Natural killer cell (primary cell): ENCODE measurements around the gene APPL2. TPM values are rescaled to one million over a fixed set of nuclear protein-coding genes. Genes with fewer than 3 reads are reported as not detected.

ENCODE experiments used
- ATAC-seq, 3 donors: fragments of 150-1000 bp in 2 of 3; fragments of 200-7000 bp in 1 of 3; cut with Tn5 transposase; 1 replicate in 1 of 3; 2 replicates in 2 of 3; pipeline ENCODE4 v1.10.0; 2021; ENCODE audit warnings: mild to moderate bottlenecking in 2 of 3, moderate library complexity in 2 of 3
- DNase-seq, 2 donors: peaks; one replicate each; pipeline versions ENCODE4 v3.0.0 to v3.0.0-alpha.2; 2013 to 2021; ENCODE audit warnings: mixed read lengths in 1 of 2
- H3K27ac ChIP-seq: one replicate; pipeline ENCODE4 v1.5.1; 2013; ENCODE audit warnings: mild to moderate bottlenecking, low read length
- H3K27me3 ChIP-seq: one replicate; pipeline ENCODE4 v1.6.1; 2013; ENCODE audit warnings: low read length; ENCODE audit not compliant: control insufficient read depth, insufficient read depth
- H3K36me3 ChIP-seq: one replicate; pipeline ENCODE4 v1.6.1; 2013; ENCODE audit warnings: low read length; ENCODE audit not compliant: control insufficient read depth, insufficient read depth
- H3K4me1 ChIP-seq: one replicate; pipeline ENCODE4 v1.6.1; 2013; ENCODE audit warnings: low read length; ENCODE audit not compliant: control insufficient read depth, insufficient read depth
- H3K4me3 ChIP-seq: one replicate; pipeline ENCODE4 v1.5.1; 2013; ENCODE audit warnings: low read length
- H3K9me3 ChIP-seq: one replicate; pipeline ENCODE4 v1.6.1; 2013; ENCODE audit warnings: low read length; ENCODE audit not compliant: control insufficient read depth, insufficient read depth
- H3K27ac Mint-ChIP-seq, 2 donors: one replicate each; pipeline ENCODE4 v1.8.0; 2022; ENCODE audit warnings: mild to moderate bottlenecking in 2 of 2, mixed read lengths in 2 of 2, moderate library complexity in 1 of 2
- H3K27me3 Mint-ChIP-seq, 2 donors: one replicate each; pipeline ENCODE4 v1.8.0; 2022; ENCODE audit warnings: low read depth in 2 of 2, mixed read lengths in 2 of 2
- H3K36me3 Mint-ChIP-seq: one replicate; pipeline ENCODE4 v1.8.0; 2022; ENCODE audit warnings: mixed read lengths
- H3K4me1 Mint-ChIP-seq, 2 donors: one replicate each; pipeline ENCODE4 v1.8.0; 2022; ENCODE audit warnings: mixed read lengths in 2 of 2
- H3K4me3 Mint-ChIP-seq: one replicate; pipeline ENCODE4 v1.8.0; 2022; ENCODE audit warnings: mild to moderate bottlenecking, moderate library complexity, mixed read lengths
- H3K9me3 Mint-ChIP-seq, 2 donors: one replicate each; pipeline ENCODE4 v1.8.0; 2022; ENCODE audit warnings: mixed read lengths in 2 of 2
- CTCF ChIP-seq: fragments of 200-600 bp; IDR thresholded peaks from one replicate; pipeline ENCODE4 v1.8.0; 2022; ENCODE audit warnings: antibody characterized with exemption
- WGBS: methylation state at CpG from one replicate; pipeline ENCODE4 v1.1.7; 2013; ENCODE audit warnings: missing lambda C conversion rate; ENCODE audit not compliant: insufficient coverage; 5-methylcytosine and 5-hydroxymethylcytosine counted together
- intact Hi-C: fragments of 100-400 bp; cut with micrococcal nuclease; formaldehyde crosslinking; loops from one replicate; pipeline ENCODE4 v1.14.2; 2022
- total RNA-seq, 4 donors: library from RNA; stranded (reverse); fragments of 120-200 nt in 1 of 4; gene quantifications; one replicate each; pipeline versions ENCODE4 v1.2.3 to v1.2.4, GENCODE V29; 2013 to 2022

APPL2 gene
- total RNA-seq, 3 donors from 2014 or later (not counting 1 experiment from before 2014, with no cell fraction given) = 56.0 to 65.9 (median 64.2) TPM

- Mint-ChIP-seq H3K9me3 (no peaks in the 10 kb centered on the region), H3K36me3 (peaks cover 9% of the 10 kb centered on the region), H3K4me1 (no peaks in the 10 kb centered on the region), H3K27me3 (no peaks in the 10 kb centered on the region), H3K27ac (no peak overlapping the region), H3K4me3 (no peak overlapping the region)
- no peaks in the 10 kb centered on the region for H3K9me3 ChIP-seq
- peaks cover 82% of the 10 kb centered on the region for H3K36me3 ChIP-seq
- no peak overlapping the region for H3K27ac ChIP-seq
- ATAC-seq (no peak), DNase-seq (no peak)
- H3K4me1 ChIP-seq = no peaks in the 10 kb centered on the region
- TF ChIP-seq CTCF = no peak
- no peaks in the 10 kb centered on the region for H3K27me3 ChIP-seq
- whole genome bisulfite sequencing = no CpG with 5 or more reads among the region's 2 CpGs
- intact Hi-C loops = no loop called here
- no peak overlapping the region for H3K4me3 ChIP-seq
Measured at GRCh38 chr12:105156260-105156659, 79.7 kb downstream of the APPL2 start.

GRCh38 chr12:105142259-105142658, 93.7 kb downstream of the APPL2 start:
- Mint-ChIP-seq H3K27me3 (no peaks in the 10 kb centered on the region), H3K9me3 (no peaks in the 10 kb centered on the region), H3K4me1 (peaks cover 0 to 1% of the 10 kb centered on the region in 2 donors), H3K36me3 (peaks cover 14% of the 10 kb centered on the region), H3K4me3 (no peak overlapping the region), H3K27ac (no peak overlapping the region)
- Histone ChIP-seq H3K9me3 (no peaks in the 10 kb centered on the region), H3K27ac (no peak overlapping the region), H3K27me3 (no peaks in the 10 kb centered on the region), H3K4me1 (no peaks in the 10 kb centered on the region), H3K4me3 (no peak overlapping the region), H3K36me3 (peaks cover 72% of the 10 kb centered on the region)
- TF ChIP-seq CTCF = no peak
- intact Hi-C loops = no loop called here
- ATAC-seq (no peak), DNase-seq (no peak)
- WGBS = no CpG with 5 or more reads among the region's 3 CpGs

- peaks cover 18% of the 10 kb centered on the region for H3K36me3 Mint-ChIP-seq
- H3K9me3 ChIP-seq = no peaks in the 10 kb centered on the region
- H3K4me1 ChIP-seq = no peaks in the 10 kb centered on the region
- H3K27ac ChIP-seq = no peak overlapping the region
- H3K4me3 Mint-ChIP-seq = no peak overlapping the region
- WGBS = 93% methylated on average over 5 of the region's 6 CpGs
- no peaks in the 10 kb centered on the region for H3K9me3 Mint-ChIP-seq
- ATAC-seq (no peak), DNase-seq (no peak)
- peaks cover 8 to 10% of the 10 kb centered on the region in 2 donors for H3K4me1 Mint-ChIP-seq
- H3K36me3 ChIP-seq = peaks cover 71% of the 10 kb centered on the region
- H3K27ac Mint-ChIP-seq = no peak overlapping the region
- no peaks in the 10 kb centered on the region for H3K27me3 Mint-ChIP-seq
- H3K27me3 ChIP-seq = no peaks in the 10 kb centered on the region
- no peak for TF ChIP-seq CTCF
- intact Hi-C loops = no loop called here
- H3K4me3 ChIP-seq = no peak overlapping the region
Measured at GRCh38 chr12:105141320-105141922, 94.6 kb downstream of the APPL2 start.

- WGBS = 100% methylated on average over 2 of the region's 2 CpGs
Measured at GRCh38 chr12:105138248-105138647, 97.7 kb downstream of the APPL2 start.

More at GRCh38 chr12:105138248-105138647, 97.7 kb downstream of the APPL2 start:
- no peaks in the 10 kb centered on the region for H3K9me3 Mint-ChIP-seq
- no peak for TF ChIP-seq CTCF
- peak overlapping the region in 1 of 2 donors; percentile 59 for H3K27ac Mint-ChIP-seq
- H3K4me1 Mint-ChIP-seq = peaks cover 26 to 27% of the 10 kb centered on the region in 2 donors
- H3K36me3 Mint-ChIP-seq = peaks cover 32% of the 10 kb centered on the region
- no peaks in the 10 kb centered on the region for H3K27me3 Mint-ChIP-seq
- Histone ChIP-seq H3K9me3 (no peaks in the 10 kb centered on the region), H3K4me3 (no peak overlapping the region), H3K4me1 (no peaks in the 10 kb centered on the region), H3K27me3 (no peaks in the 10 kb centered on the region), H3K36me3 (peaks cover 68% of the 10 kb centered on the region), H3K27ac (no peak overlapping the region)
- no peak overlapping the region for H3K4me3 Mint-ChIP-seq
- DNase-seq = no peak
- no peak for ATAC-seq
- intact Hi-C loops = no loop called here
